Neural progenitor cell (in vitro differentiated cells): ENCODE measurements around the gene TNP2.

Experiments
- EZH2 ChIP-seq: fragments of 200-600 bp; sonication (generic); IDR thresholded peaks from 2 replicates; pipeline ENCODE4 v1.6.1; 2017; ENCODE audit warnings: antibody characterized with exemption, mild to moderate bottlenecking, moderate library complexity
- EZH2phosphoT487 ChIP-seq: fragments of 200-600 bp; sonication (generic); IDR thresholded peaks from 2 replicates; pipeline ENCODE4 v1.6.1; 2017; ENCODE audit warnings: antibody characterized with exemption

- TF ChIP-seq EZH2phosphoT487 (no peak), EZH2 (no peak)
Observed at GRCh38 chr16:11291091-11291703, 22.1 kb upstream of the TNP2 start.
